HG02678 (cell line): ENCODE measurements around the gene NEB.

Experiments
- ATAC-seq: cut with Tn5 transposase; IDR thresholded peaks from one replicate; pipeline ENCODE4 v1.9.1; 2021; ENCODE audit warnings: mild to moderate bottlenecking, moderate library complexity; ENCODE audit not compliant: unreplicated experiment

Gene NEB, protein sequence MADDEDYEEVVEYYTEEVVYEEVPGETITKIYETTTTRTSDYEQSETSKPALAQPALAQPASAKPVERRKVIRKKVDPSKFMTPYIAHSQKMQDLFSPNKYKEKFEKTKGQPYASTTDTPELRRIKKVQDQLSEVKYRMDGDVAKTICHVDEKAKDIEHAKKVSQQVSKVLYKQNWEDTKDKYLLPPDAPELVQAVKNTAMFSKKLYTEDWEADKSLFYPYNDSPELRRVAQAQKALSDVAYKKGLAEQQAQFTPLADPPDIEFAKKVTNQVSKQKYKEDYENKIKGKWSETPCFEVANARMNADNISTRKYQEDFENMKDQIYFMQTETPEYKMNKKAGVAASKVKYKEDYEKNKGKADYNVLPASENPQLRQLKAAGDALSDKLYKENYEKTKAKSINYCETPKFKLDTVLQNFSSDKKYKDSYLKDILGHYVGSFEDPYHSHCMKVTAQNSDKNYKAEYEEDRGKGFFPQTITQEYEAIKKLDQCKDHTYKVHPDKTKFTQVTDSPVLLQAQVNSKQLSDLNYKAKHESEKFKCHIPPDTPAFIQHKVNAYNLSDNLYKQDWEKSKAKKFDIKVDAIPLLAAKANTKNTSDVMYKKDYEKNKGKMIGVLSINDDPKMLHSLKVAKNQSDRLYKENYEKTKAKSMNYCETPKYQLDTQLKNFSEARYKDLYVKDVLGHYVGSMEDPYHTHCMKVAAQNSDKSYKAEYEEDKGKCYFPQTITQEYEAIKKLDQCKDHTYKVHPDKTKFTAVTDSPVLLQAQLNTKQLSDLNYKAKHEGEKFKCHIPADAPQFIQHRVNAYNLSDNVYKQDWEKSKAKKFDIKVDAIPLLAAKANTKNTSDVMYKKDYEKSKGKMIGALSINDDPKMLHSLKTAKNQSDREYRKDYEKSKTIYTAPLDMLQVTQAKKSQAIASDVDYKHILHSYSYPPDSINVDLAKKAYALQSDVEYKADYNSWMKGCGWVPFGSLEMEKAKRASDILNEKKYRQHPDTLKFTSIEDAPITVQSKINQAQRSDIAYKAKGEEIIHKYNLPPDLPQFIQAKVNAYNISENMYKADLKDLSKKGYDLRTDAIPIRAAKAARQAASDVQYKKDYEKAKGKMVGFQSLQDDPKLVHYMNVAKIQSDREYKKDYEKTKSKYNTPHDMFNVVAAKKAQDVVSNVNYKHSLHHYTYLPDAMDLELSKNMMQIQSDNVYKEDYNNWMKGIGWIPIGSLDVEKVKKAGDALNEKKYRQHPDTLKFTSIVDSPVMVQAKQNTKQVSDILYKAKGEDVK (N-terminal part only)

GRCh38 chr2:151733771-151734672 lies at the start of gene NEB:
Gene NEB, minus strand, starts transcription at chr2:151734476. Its CDS starts 1,320 bp downstream, at chr2:151733156.
- no peak for ATAC-seq

DNA sequence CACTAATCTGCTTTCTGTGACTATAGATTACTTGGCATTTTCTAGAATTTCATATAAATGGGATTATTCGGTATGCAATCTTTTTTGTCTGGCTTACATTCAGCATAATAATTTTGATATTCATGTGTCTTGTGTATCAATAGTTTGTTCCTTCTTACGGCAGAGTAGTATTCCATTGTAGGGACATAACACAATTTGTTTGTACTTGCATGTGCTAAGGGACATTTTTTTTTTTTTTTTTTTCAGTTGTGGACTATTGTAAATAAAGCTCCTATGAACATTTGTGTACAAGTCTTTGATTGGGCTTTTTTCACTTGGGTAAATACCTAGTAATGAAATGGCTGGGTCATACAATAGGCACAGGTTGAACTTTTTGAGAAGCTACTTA lies 48.9 kb upstream of the NEB start:
- no peak for ATAC-seq

DNA sequence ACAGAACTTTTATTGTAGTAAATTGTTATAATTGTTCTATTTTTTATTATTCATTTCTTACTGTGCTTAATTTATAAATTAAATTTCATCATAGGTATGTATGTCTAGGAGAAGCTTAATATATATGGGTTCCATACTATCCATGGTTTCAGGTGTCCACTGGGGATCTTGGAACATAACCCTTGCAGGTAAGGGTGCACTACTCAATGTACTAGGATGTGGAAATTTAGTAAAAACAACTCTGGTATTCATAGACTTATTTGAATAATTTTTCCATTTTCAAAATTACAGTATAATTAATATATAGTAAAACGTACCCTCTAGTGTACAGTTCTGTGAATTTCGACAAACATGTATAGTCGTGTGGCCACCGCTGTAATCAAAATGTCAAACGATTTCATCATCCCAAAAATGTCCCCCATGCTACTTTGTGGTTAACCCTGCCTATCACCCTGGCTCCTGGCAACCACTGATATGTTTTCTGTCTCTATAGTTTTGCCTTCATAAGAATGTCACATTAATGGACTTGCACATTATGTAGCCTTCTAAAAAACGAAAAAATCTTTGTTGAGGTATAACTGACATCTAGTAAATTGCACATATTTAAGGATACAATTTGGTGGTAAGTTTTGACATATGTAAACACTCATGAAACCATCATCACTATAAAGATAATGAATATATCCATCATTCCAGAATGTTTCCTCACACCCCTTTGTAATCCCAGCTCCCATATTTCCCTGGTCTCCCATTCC lies 48.3 kb upstream of the NEB start:
- ATAC-seq: no peak

- no peak for ATAC-seq
Observed at GRCh38 chr2:151781642-151782041, 47.4 kb upstream of the NEB start.

DNA sequence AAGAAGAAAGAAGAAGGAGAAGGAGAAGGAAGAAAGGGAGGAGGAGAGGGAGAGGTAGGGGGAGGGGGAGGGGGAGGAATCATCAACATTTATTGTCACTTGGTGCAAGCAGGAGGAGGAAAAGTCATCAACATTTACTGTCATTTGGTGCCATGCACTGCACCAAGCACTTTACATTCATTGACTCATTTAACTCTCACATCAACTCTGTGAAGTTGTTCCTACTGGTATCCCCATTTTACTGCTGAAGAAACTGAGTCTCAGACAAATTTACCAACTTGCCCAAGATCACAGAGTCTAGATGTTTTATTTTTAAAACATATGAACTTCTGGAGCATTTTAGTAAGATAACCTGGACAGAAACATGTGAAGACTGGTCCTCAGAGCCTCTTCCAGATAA lies 46.7 kb upstream of the NEB start:
- ATAC-seq: no peak

DNA sequence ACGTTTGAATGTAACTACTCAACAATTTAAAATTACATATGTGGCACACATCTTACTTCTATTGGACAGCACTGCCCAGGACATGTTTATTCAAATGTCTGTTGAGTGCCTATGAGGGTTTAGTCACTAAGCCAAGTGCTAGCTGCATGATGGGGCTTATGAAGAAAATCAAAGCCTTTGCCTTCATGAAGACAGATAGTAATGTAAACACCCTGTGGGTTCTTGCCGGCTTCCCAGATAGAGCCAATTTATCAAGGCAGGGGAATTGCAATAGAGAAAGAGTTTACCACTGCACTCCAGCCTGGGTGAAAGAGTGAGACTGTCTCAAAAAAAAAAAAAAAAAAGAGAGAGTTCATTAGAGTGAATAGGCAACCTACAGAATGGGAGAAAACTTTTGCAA lies 43.7 kb upstream of the NEB start:
- no peak for ATAC-seq

DNA sequence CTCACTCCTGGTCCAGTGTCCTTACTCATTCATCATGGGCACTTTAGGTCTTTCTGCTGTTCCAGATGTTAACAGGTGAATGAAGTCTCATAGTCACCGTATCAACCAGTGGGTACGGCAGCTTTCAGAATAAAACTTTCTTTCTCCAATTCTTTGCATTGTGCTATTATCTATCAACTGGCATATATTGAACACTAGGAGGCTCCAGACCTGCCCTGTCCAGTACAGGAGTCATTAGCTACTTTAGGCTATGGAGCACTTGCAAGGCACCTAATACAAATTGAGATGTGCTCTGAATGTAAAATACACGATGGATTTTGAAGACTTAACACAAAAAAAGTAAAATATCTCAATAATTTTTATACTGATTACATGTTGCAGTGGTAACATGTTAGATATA lies 43.2 kb upstream of the NEB start:
- no peak for ATAC-seq

DNA sequence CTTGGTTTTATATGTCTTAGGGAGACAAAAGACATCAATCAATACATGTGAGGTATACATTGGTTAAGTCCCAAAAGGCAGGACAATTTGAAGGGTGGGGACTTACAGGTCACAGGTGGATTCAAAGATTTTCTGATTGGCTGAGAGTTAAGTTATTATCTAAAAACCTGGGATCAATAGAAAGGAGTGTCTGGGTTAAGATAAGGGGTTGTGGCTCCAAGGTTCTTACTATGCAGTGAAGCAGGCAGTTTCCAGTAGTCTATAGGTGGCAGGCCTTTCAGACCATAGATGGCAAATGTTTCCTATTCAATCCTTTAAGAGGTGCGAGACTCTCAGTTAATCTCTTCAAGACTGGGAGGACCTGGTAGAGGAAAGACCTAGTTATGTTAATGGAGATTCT lies 42.1 kb upstream of the NEB start:
- ATAC-seq: no peak

- ATAC-seq: peak; percentile 40
Observed at GRCh38 chr2:151775057-151775740, 40.9 kb upstream of the NEB start.

DNA sequence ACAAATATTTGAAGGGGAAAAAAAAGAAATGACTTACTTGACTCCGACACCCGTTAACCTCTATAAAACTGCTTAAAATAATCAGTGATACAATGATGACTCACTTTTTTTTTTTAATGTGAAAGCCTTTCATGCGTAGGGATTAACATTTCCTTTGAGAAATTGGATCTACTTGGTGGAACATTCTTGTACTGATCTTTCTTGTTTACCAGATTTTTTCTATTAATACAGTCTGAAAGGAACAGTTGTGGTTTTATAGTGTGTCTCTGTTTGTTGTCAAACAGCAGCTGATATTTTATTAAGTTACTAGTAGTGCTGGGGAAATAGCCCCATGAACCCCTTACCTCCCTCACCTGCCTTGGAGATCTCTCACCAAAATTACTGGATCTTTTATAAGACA lies 40.2 kb upstream of the NEB start:
- ATAC-seq: no peak

DNA sequence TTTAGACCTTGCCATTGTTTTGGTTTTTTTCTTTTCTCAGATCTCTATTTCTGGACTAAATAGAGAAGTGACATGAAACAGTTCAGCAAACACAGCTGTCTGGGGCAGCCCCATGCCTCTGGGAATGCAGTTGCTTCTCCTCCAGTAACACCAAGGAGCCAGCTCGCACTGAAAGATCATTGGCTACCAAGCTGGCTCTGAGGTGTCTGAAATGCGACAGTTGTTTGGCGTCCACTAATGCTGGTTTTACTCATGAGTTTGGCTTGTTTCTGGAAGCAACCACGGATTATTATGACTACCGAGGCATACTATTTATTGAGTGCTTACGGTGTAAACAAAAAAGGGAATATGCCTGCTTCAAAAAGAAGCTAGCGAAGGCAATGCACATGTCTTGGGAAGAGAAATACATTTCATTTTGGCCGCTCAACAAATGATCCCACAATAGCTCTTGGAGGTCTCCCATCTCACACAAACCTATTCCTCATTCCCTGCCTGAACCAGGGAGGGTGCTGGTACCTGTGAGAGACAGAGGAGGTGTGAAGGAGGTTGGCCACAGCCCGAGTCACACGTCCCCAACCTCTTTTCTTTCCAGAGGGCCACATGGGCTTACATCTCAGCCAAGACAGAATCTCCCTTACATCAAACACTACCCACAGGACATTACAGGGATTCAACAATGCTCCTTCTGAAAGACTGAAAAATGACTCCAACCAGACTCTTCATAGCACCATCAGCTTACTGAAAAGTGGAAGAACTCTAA lies 37.5 kb upstream of the NEB start:
- ATAC-seq: peak; percentile 94

DNA sequence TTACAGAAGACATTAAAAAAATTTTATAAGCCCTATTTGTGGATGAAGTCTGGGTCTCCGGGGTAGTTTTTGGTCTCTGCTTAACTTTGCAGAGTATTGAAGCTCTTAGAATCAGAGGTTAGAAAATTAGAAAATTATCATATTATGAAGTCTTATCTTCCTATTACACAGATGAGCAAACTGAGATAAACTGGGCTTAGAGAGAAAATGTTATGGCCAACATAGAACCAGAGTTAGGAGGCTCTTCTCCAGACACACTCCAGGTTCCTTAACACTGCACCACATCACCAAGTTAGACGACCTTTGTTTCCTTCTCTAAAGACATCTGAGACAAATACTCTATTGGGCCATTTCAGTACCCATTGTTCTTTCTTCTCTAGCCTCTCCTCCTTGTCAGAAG lies 36.7 kb upstream of the NEB start:
- ATAC-seq: peak; percentile 20

DNA sequence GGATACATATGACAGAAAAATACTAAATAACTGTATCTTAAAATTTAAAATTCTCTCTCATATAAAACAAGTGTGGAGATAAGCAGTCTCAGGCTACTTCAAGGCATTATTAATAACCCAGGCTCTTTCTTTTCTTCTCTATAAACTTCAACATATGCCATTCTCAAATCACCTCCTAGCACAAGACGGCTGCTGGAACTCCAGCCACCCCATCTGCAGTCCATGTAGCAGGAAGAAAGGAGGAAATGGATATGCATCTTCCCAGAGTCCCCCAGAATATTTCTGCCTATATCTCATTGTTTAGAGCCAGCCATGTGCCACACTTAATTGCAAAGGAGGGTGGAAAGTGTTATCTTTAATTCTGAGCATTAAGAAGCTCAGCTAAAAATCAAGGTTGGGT lies 35.3 kb upstream of the NEB start:
- no peak for ATAC-seq

DNA sequence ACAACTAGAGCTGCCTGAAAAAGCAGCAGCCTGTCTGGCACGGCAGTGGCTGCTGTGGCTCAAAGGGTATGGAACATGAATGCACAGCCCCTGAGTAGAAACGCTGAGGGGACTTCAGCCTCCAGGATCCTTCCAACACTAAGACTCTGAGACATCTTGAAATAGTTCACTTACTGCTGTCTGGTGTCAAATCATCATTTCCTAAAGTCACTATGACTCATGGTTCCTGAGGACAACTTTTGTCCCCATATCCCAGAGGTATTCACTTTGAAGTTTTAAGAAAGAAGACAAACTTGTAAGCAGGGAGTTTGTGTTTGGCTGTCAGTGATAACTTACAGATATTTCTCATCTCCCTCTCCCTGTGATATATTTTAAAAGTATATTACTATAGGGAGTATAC lies 33.3 kb upstream of the NEB start:
- no peak for ATAC-seq

- peak; percentile 47 for ATAC-seq
Observed at GRCh38 chr2:151766437-151767153, 32.3 kb upstream of the NEB start.

DNA sequence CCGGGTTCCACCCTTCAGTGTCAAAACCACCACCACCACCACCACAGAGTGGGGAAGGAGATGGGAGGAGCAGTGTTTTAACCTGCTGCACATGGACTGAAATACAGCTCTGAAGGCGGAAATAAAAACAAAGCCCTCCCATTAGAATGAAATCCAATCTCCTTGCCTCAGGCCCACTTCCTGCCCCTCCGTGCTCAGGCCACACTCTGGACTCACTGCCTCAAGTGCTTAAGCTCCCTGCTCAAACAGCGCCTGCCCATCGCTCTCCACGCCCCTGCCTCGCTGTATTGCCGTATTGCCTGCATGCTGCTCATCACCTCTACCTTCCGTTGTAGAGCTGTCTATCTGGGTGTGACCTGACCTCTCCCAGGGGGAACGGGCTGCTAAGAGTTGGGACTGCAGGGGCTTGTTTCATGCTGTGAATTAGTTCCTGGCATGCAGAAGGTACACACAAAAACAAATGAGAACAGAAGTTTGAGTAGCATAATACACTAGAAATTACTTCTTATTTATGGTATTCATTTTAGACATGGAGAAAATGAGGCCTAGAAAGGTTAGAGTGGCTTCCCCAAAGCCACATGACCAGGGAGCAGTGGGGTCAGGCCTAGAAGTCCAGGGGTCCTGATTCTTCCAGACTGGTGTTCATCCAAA lies 31.6 kb upstream of the NEB start:
- peak; percentile 32 for ATAC-seq

DNA sequence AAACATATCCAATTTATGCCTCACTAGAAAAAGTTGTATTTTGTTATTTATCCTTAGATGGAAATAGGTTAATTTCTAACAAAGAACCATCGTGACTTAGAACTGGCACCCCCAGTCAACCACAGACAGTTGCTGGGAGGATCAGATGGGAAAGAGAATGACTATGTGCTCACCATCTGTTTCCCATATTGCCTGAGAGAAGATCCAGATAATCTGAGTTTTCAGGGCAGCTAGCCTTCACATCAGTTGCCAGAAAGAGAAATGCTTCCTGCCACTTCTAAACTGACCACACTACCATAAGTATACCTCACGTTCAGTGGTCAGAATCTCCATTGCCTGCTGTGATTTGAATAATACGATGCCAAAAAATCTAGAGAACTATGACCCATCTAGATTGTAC lies 28.4 kb upstream of the NEB start:
- ATAC-seq: no peak
